Neural cell (in vitro differentiated cells): ENCODE data around the gene UNC5CL. TPM values are rescaled to one million over a fixed set of nuclear protein-coding genes. Genes with fewer than 3 reads are reported as not detected.
"Not testable (repeated sequence)": the region's sequence is repeated elsewhere in the genome, so short reads cannot be mapped to it uniquely, and the experiment has no call there.

Source experiments
- H2AFZ ChIP-seq: fragments of 200-600, 300-800 bp; sonication (generic), shearing (Covaris generic); 2 replicates; pipeline ENCODE4 v1.6.0; 2014; ENCODE audit warnings: low read depth, mild to moderate bottlenecking, antibody characterized with exemption, low read length, moderate library complexity
- H3F3A ChIP-seq: fragments of 200-600 bp; shearing (Covaris generic); 2 replicates; pipeline ENCODE4 v1.6.1; 2016; ENCODE audit warnings: mild to moderate bottlenecking, moderate library complexity, mixed read lengths, antibody characterized with exemption, low read length; ENCODE audit not compliant: insufficient read depth, poor library complexity, severe bottlenecking
- H3K27ac ChIP-seq: fragments of 200-600, 300-800 bp; sonication (generic), shearing (Covaris generic); 2 replicates; pipeline ENCODE4 v1.5.1; 2014; ENCODE audit warnings: mild to moderate bottlenecking, low read length, moderate library complexity
- H3K27me3 ChIP-seq: fragments of 300-800, 200-600 bp; sonication (generic), shearing (Covaris generic); 2 replicates; pipeline ENCODE4 v1.6.0; 2014; ENCODE audit warnings: mild to moderate bottlenecking, low read depth, low read length, moderate library complexity; ENCODE audit not compliant: insufficient read depth
- H3K36me3 ChIP-seq: fragments of 300-800, 200-600 bp; sonication (generic), shearing (Covaris generic); 2 replicates; pipeline ENCODE4 v1.5.1; 2014; ENCODE audit warnings: mild to moderate bottlenecking, antibody characterized with exemption, low read length, moderate library complexity; ENCODE audit not compliant: insufficient read depth
- H3K4me2 ChIP-seq: fragments of 300-800, 200-600 bp; sonication (generic), shearing (Covaris generic); 2 replicates; pipeline ENCODE4 v1.6.0; 2014; ENCODE audit warnings: mild to moderate bottlenecking, low read length
- H3K4me3 ChIP-seq: fragments of 300-800, 200-600 bp; sonication (generic), shearing (Covaris generic); 2 replicates; pipeline ENCODE4 v1.5.1; 2014; ENCODE audit warnings: mild to moderate bottlenecking, low read length, moderate library complexity
- H3K79me2 ChIP-seq: fragments of 200-600 bp; shearing (Covaris generic); replicated peaks from 2 replicates; pipeline ENCODE4 v1.6.0; 2014; ENCODE audit warnings: mild to moderate bottlenecking, low read length, moderate library complexity; ENCODE audit not compliant: insufficient read depth
- H3K9ac ChIP-seq: fragments of 300-800, 200-600 bp; sonication (generic), shearing (Covaris generic); 2 replicates; pipeline ENCODE4 v1.6.1; 2016; ENCODE audit warnings: mild to moderate bottlenecking, low read length, mixed read lengths
- H3K9me2 ChIP-seq: fragments of 200-600 bp; shearing (Covaris generic); 2 replicates; pipeline ENCODE4 v1.6.1; 2016; ENCODE audit warnings: mild to moderate bottlenecking, low read length, mixed read lengths; ENCODE audit not compliant: insufficient read depth
- H3K9me3 ChIP-seq: fragments of 200-600, 300-800 bp; sonication (generic), shearing (Covaris generic); 2 replicates; pipeline ENCODE4 v1.6.1; 2016; ENCODE audit warnings: mild to moderate bottlenecking, mixed run types, low read length, moderate library complexity, mixed read lengths
- H4K20me1 ChIP-seq: fragments of 200-600 bp; shearing (Covaris generic); 2 replicates; pipeline ENCODE4 v1.6.1; 2016; ENCODE audit warnings: mild to moderate bottlenecking, mixed run types; ENCODE audit not compliant: insufficient read depth
- CTCF ChIP-seq: fragments of 450-650 bp; IDR thresholded peaks from 2 replicates; pipeline ENCODE4 v1.5.1; 2014; ENCODE audit warnings: antibody characterized with exemption, mild to moderate bottlenecking, moderate library complexity; ENCODE audit not compliant: poor library complexity, severe bottlenecking
- EZH2 ChIP-seq: fragments of 200-600, 300-800 bp; shearing (Covaris generic), sonication (generic); IDR thresholded peaks from 2 replicates; pipeline ENCODE4 v1.6.1; 2014; ENCODE audit warnings: antibody characterized with exemption, low read length, borderline replicate concordance, mild to moderate bottlenecking; ENCODE audit not compliant: insufficient read depth, poor library complexity, severe bottlenecking
- MXI1 ChIP-seq: fragments of 450-650 bp; conservative IDR thresholded peaks from 2 replicates; pipeline ENCODE4 v1.6.1; 2014; ENCODE audit warnings: antibody characterized with exemption, mild to moderate bottlenecking; ENCODE audit not compliant: poor library complexity, severe bottlenecking
- POLR2AphosphoS5 ChIP-seq: IDR thresholded peaks from 2 replicates; pipeline ENCODE4 v1.6.1; 2012
- RAD21 ChIP-seq: fragments of 450-650 bp; conservative IDR thresholded peaks from 2 replicates; pipeline ENCODE4 v1.6.1; 2014; ENCODE audit warnings: antibody characterized with exemption, mild to moderate bottlenecking, moderate library complexity
- REST ChIP-seq: IDR thresholded peaks from 2 replicates; pipeline ENCODE4 v1.6.1; 2012; ENCODE audit warnings: borderline replicate concordance
- SMC3 ChIP-seq: fragments of 450-650 bp; conservative IDR thresholded peaks from 2 replicates; pipeline ENCODE4 v1.6.1; 2014; ENCODE audit warnings: antibody characterized with exemption, mild to moderate bottlenecking, moderate library complexity; ENCODE audit not compliant: poor library complexity
- TAF1 ChIP-seq: IDR thresholded peaks from 2 replicates; pipeline ENCODE4 v1.6.1; 2012; ENCODE audit warnings: low read depth
- polyA plus RNA-seq: library from polyadenylated mRNA; depleted of rRNA; stranded (reverse); fragments of >200 nt; gene quantifications from 2 replicates; pipeline ENCODE4 v1.2.3, GENCODE V29; 2014

The UNC5CL gene
- polyA plus RNA-seq, 1 donor from 2014 or later, result 1.0 TPM

GRCh38 chr6:41006217-41006616 is 32.8 kb downstream of the UNC5CL start:
- H3K36me3 ChIP-seq, H3K79me2 ChIP-seq, H3K27ac ChIP-seq, H3F3A ChIP-seq, H3K4me2 ChIP-seq, H4K20me1 ChIP-seq, H3K27me3 ChIP-seq, H3K9me2 ChIP-seq, H3K9me3 ChIP-seq, H2AFZ ChIP-seq, H3K4me3 ChIP-seq, H3K9ac ChIP-seq: not testable (repeated sequence)
- peak; percentile 33 for TF ChIP-seq CTCF

- no peaks in the 10 kb centered on the region for H3K36me3 ChIP-seq
- no peak overlapping the region for H3K27ac ChIP-seq
- no peaks in the 10 kb centered on the region for H3K9me2 ChIP-seq
- no peaks in the 10 kb centered on the region for H3K79me2 ChIP-seq
- H4K20me1 ChIP-seq, result no peaks in the 10 kb centered on the region
- peaks cover 27% of the 10 kb centered on the region for H3K27me3 ChIP-seq
- no peak overlapping the region for H3K4me3 ChIP-seq
- H2AFZ ChIP-seq, result no peak overlapping the region
- H3K4me2 ChIP-seq, result no peak overlapping the region
- H3K9me3 ChIP-seq, result no peaks in the 10 kb centered on the region
- TF ChIP-seq TAF1 (no peak), SMC3 (no peak), EZH2 (no peak), POLR2AphosphoS5 (no peak), CTCF (no peak), MXI1 (no peak)
- no peak overlapping the region for H3K9ac ChIP-seq
- H3F3A ChIP-seq, result no peaks in the 10 kb centered on the region
Measured at GRCh38 chr6:41002168-41002567, 36.9 kb downstream of the UNC5CL start.

GRCh38 chr6:41000248-41000647 is 38.8 kb downstream of the UNC5CL start:
- H2AFZ ChIP-seq, result no peak overlapping the region
- no peaks in the 10 kb centered on the region for H4K20me1 ChIP-seq
- H3K9ac ChIP-seq, result no peak overlapping the region
- H3K36me3 ChIP-seq, result no peaks in the 10 kb centered on the region
- no peak overlapping the region for H3K4me2 ChIP-seq
- no peaks in the 10 kb centered on the region for H3K9me3 ChIP-seq
- no peak overlapping the region for H3K27ac ChIP-seq
- peaks cover 27% of the 10 kb centered on the region for H3K27me3 ChIP-seq
- TF ChIP-seq REST (no peak), RAD21 (no peak), SMC3 (no peak)
- no peaks in the 10 kb centered on the region for H3K9me2 ChIP-seq
- no peak overlapping the region for H3K4me3 ChIP-seq
- H3F3A ChIP-seq, result no peaks in the 10 kb centered on the region
- H3K79me2 ChIP-seq, result no peaks in the 10 kb centered on the region
